Measurements from ENCODE around the gene HAPLN2.
"Not testable (repeated sequence)": the region's sequence is repeated elsewhere in the genome, so short reads cannot be mapped to it uniquely, and the experiment has no call there.

Gene HAPLN2

DNA sequence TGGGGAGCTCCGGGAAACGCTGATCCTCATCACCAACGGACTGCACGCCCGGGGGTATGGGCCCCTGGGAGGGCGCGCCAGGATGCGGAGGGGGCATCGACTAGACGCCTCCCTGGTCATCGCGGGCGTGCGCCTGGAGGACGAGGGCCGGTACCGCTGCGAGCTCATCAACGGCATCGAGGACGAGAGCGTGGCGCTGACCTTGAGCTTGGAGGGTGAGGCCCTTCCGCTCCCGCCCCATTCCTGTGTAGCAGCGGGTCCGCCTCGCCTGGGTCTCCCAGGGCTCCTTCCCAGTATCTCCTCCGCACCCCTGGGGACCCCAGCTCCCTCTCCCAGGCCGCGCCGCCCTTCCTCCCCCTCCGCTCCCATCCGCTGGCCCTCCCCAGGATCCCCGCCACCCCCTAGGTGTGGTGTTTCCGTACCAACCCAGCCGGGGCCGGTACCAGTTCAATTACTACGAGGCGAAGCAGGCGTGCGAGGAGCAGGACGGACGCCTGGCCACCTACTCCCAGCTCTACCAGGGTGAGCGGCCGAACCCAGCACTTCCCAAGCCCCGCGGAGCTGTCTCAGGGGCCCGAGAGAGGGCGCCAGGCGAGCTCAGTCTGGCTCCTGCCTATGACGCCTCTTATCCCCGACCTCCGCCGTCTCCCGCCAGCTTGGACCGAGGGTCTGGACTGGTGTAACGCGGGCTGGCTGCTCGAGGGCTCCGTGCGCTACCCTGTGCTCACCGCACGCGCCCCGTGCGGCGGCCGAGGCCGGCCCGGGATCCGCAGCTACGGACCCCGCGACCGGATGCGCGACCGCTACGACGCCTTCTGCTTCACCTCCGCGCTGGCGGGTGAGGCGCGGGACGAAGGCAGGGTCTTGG, 5.0 kb downstream of the HAPLN2 start:
- peak; percentile 82 for DNase-seq

DNA sequence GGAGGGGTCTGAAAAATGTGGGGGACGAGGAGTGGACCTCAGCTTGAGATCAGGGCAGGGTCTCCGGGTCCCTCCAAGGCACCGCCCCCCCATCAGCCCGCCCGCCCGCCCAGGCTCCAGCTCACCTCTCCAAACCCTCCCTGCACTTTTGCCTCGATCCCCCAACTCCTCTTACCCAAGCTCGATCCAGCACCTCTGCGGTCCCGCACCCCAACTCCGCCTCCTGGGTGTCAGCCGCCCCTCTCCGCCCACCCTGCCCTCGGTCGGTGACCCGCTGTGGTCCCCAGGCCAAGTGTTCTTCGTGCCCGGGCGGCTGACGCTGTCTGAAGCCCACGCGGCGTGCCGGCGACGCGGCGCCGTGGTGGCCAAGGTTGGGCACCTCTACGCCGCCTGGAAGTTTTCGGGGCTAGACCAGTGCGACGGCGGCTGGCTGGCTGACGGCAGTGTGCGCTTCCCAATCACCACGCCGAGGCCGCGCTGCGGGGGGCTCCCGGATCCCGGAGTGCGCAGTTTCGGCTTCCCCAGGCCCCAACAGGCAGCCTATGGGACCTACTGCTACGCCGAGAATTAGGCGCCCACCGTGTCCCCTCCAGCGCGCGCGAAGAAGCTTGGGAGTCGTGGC, 5.7 kb downstream of the HAPLN2 start:
- no peak for DNase-seq

DNA sequence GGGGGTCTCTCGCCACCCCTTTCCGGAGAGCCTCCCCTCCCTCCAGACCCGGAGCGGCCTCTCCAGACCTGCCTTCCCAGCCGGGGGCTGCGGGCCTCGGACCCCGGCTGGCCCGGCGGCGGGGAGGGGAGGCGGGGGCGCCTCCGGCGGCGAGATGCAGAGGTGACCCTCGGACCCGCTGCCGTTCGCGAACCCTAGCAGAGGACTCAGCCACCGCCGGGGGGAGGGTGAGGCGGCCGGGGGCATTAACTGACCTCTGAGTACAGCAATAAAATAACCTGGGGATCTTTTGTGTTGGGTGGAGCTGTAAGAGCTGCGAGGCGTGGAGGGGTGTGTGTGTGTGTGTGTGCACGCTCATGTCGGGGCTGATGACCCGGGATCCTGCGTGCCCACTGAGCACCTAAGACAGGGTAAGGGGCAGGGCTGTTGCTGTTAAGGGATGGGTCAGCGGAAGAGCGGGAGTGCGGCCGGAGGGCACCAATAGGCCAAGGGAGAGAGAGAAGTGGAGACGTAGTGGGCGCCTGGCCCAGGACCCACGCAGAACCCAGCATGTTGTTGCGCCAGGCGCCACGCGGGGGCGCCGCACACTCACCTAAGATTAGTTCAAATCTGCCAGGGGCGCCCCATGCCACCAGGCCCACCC, 6.3 kb downstream of the HAPLN2 start:
- DNase-seq = peak; percentile 69

DNA sequence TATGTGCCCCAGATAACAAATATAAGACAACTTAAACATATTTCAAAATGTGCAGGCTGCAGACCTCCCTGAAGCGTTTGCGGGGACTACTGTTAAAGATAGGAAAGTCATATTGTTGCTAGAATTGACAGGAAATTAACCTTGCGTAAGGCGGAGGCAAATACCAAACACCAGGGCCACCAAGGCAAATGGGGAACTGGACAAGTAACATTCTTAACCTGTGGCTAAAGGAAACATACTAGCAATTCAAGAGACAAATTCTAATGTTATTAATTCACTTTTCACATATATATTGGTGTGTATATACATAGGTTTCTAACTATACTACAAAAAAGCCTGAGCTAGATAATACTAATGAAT, 6.8 kb downstream of the HAPLN2 start:
- DNase-seq = no peak

GRCh38 chr1:156627313-156627880, 8.2 kb downstream of the HAPLN2 start:
- DNase-seq = peak; percentile 71

DNA sequence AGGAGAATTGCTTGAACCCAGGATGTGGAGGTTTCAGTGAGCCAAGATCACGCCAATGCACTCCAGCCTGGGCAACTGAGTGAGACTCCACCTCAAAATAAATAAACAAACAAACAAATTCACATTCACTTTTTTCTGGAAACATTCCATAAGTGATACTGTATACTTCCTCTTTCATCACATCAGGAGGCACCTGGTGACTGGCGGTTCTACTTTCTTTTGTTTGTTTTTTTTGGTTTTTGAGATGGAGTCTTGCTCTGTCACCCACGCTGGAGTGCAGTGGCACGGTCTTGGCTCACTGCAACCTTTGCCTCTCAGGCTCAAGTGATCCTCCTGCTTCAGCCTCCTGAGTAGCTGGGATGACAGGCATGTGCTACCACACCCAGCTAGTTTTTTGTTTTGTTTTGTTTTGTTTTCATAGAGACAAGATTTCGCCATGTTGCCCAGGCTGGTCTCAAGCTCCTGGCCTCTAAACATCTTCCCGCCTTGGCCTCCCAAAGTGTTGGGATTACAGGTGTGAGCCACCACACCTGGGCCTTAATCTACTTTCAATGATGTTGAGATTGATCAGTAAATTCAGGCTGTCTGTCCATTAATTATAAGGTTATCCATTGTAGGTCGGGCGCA, 10.7 kb downstream of the HAPLN2 start:
- DNase-seq = no peak

DNA sequence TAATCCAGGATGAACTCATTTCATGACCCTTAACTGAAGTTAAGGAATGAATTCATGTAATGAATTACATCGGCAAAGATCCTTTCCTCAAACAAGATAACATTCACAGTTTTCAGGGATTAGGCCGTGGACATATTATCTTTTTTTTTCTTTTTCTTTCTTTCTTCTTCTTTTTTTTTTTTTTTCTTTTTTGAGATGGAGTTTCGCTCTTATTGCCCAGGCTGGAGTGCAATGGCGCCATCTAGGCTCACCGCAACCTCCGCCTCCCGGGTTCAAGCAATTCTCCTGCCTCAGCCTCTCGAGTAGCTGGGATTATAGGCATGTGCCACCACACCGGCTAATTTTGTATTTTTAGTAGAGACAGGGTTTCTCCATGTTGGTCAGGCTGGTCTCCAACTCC, 11.9 kb downstream of the HAPLN2 start:
- DNase-seq = not testable (repeated sequence)

- no peak for DNase-seq
These were observed 13.1 kb downstream of the HAPLN2 start for GRCh38 chr1:156632355-156632754.

- DNase-seq = no peak
These were observed 19.2 kb downstream of the HAPLN2 start for GRCh38 chr1:156638189-156638985.

- DNase-seq = no peak
These were observed 20.4 kb downstream of the HAPLN2 start for GRCh38 chr1:156639601-156640101.

DNA sequence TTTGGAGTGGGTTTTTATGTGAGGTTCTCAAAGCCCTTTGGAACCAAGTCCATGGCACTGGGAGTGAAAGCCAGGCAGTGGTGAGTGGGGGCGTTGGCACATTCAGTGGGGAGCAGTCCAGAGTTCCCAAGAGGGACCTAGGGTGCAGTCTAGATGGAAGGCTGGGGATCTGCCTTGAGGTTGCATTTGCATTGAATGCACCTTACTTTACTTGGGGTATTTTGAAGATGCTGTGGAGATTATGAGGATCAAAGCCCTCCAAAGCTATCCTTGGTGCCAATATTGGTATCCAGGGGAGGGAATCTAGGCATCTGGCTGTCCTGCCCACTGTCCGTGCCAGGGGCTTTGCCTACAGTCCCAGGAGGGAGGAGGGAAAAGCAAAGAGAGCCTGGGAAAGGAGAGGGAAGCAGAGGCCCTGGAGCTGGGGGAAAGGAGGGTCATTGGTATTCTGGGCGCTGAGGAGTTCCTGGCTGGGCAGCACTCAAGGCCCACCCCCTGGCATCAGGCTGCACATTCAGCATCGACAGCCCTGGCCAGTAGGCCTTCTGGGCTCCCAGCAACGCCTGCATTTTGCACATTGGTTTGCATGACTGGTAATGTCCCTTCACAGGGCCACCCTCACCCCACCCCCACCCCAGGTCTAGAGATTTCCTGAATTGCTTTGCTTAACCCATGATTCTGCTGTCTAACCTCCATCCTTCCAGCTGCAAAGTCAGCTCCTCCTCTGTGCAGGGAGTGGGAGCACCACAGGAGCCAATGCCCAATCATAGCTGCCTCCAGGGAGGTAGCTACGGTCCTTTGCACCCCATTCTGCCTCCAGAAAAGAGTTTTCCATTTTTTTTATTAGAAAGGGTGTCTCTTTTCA, 21.9 kb downstream of the HAPLN2 start:
- no peak for DNase-seq

GRCh38 chr1:156641761-156642264, 22.6 kb downstream of the HAPLN2 start, which contains the start of gene BCAN:
Gene BCAN, plus strand, starts transcription at chr1:156642117. Its CDS starts 3,938 bp downstream, at chr1:156646055.
- peak; percentile 32 for DNase-seq

GRCh38 chr1:156642265-156643048, 23.2 kb downstream of the HAPLN2 start:
- DNase-seq = no peak

GRCh38 chr1:156643049-156643777, 24.0 kb downstream of the HAPLN2 start:
- no peak for DNase-seq

GRCh38 chr1:156643778-156644092, 24.5 kb downstream of the HAPLN2 start:
- peak; percentile 88 for DNase-seq

- DNase-seq = no peak
These were observed 24.9 kb downstream of the HAPLN2 start for GRCh38 chr1:156644146-156644545.

- no peak for DNase-seq
These were observed 25.4 kb downstream of the HAPLN2 start for GRCh38 chr1:156644640-156645039.

DNA sequence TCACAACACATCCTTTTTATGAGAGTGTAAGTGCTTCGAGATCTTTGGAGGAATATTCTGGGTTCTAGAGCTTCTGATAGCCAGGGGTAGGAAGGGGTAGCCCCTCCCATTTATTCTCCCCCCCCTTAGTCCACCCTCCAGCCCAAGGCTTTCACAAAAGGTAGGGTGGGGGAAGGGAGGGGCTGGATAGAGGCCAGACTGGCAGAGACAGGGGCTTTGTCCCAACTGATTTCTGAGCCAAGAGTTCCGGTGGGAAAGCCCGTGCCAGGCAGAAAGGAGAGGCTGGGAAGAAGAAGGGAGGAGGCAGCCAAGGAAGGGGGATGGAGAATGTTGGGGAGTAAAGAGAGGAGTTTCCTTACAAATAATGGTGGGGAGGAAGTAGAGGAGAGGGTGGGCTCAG, 25.8 kb downstream of the HAPLN2 start:
- no peak for DNase-seq

- DNase-seq = no peak
These were observed 26.5 kb downstream of the HAPLN2 start for GRCh38 chr1:156645666-156646065.
